Vagina (tissue), 2 donors: Measurements from ENCODE around the gene WNT9A. TPM values are rescaled to one million over a fixed set of nuclear protein-coding genes. Genes with fewer than 3 reads are reported as not detected.
"Not testable (repeated sequence)": the region's sequence is repeated elsewhere in the genome, so short reads cannot be mapped to it uniquely, and the experiment has no call there.

Experiments
- DNase-seq, 2 donors: peaks; one replicate each; pipeline ENCODE4 v3.0.0-alpha.2; 2017; ENCODE audit errors: extremely low spot score in 2 of 2
- H3K27ac ChIP-seq: fragments of 200-600 bp; sonication (generic); one replicate; pipeline ENCODE4 v1.5.1; 2019
- H3K27me3 ChIP-seq: fragments of 200-600 bp; sonication (generic); one replicate; pipeline ENCODE4 v1.5.1; 2019
- H3K36me3 ChIP-seq, 2 donors: fragments of 200-600 bp; sonication (generic); one replicate each; pipeline ENCODE4 v1.5.1; 2017 to 2019
- H3K4me1 ChIP-seq: fragments of 200-600 bp; sonication (generic); one replicate; pipeline ENCODE4 v1.5.1; 2019
- H3K4me3 ChIP-seq, 2 donors: fragments of 200-600 bp; sonication (generic); 1 replicate in 1 of 2; 2 replicates in 1 of 2; pipeline ENCODE4 v1.5.1; 2016 to 2019
- H3K9me3 ChIP-seq: fragments of 200-600 bp; sonication (generic); one replicate; pipeline ENCODE4 v1.5.1; 2019
- CTCF ChIP-seq, 3 experiments: fragments of 450-650 bp in 2 of 3; fragments of 200-600 bp in 1 of 3; sonication (generic) in 1 of 3; IDR thresholded peaks; one replicate each; pipeline ENCODE4 v1.5.1; 2017 to 2019; ENCODE audit warnings: antibody characterized with exemption in 3 of 3, mild to moderate bottlenecking in 2 of 3, moderate library complexity in 2 of 3
- POLR2A ChIP-seq, 2 donors: fragments of 450-650 bp; IDR thresholded peaks; one replicate each; pipeline ENCODE4 v1.6.1; 2017; ENCODE audit warnings: antibody characterized with exemption in 2 of 2, mild to moderate bottlenecking in 2 of 2, moderate library complexity in 2 of 2
- POLR2AphosphoS5 ChIP-seq, 2 donors: sonication (generic); formaldehyde crosslinking; IDR thresholded peaks; one replicate each; pipeline ENCODE4 v1.9.0; 2017; ENCODE audit warnings: antibody characterized with exemption in 2 of 2, mild to moderate bottlenecking in 2 of 2, low read depth in 1 of 2; ENCODE audit not compliant: insufficient read depth in 1 of 2
- intact Hi-C: fragments of 100-400 bp; cut with DNase I; formaldehyde crosslinking; loops from one replicate; pipeline ENCODE4 v1.15.1; 2023
- total RNA-seq: library from RNA; depleted of rRNA; stranded (reverse); fragments of >200 nt; gene quantifications from one replicate; pipeline ENCODE4 v1.2.3, GENCODE V29; 2016

WNT9A gene
- total RNA-seq, 1 donor from 2014 or later, result 2.9 TPM

DNA sequence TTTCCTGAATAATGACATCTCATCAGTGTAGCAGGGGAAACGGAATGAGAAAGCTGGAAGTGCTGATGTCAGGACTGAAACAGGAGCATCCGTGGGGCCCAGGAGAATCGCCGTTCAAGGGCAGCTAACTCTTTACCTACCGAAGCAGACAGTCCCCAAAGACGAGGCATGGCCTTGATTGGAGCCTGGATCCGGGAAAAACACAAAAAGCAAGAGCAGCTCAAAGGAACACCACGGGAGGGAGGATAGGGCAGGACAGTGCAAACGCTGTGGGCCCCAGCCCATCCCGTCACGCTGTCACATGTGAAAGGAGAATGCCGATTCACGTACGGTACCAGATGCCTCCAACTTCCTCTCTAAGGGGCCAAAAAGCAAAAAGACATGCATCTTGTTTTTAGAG is 34.9 kb downstream of the WNT9A start:
- Histone ChIP-seq H3K36me3 (no peaks in the 10 kb centered on the region), H3K27ac (no peak overlapping the region), H3K4me3 (no peak overlapping the region), H3K27me3 (no peaks in the 10 kb centered on the region), H3K4me1 (peaks cover 20% of the 10 kb centered on the region), H3K9me3 (no peaks in the 10 kb centered on the region)
- TF ChIP-seq POLR2AphosphoS5 (IDR thresholded peaks at IDR 0.05; ENCODE audit: insufficient read depth in 1 of 2, low read depth in 1 of 2) (no peak), CTCF (IDR thresholded peaks at IDR 0.05) (no peak), POLR2A (IDR thresholded peaks at IDR 0.05) (no peak)
- no peak for DNase-seq
- intact Hi-C loops, result no loop called here

GRCh38 chr1:227911376-227911775 is 36.4 kb downstream of the WNT9A start:
- H3K4me1 ChIP-seq, result peaks cover 20% of the 10 kb centered on the region
- no peak overlapping the region for H3K27ac ChIP-seq
- TF ChIP-seq CTCF (IDR thresholded peaks at IDR 0.05) (no peak), POLR2A (IDR thresholded peaks at IDR 0.05) (no peak), POLR2AphosphoS5 (IDR thresholded peaks at IDR 0.05; ENCODE audit: insufficient read depth in 1 of 2, low read depth in 1 of 2) (no peak)
- no peaks in the 10 kb centered on the region for H3K9me3 ChIP-seq
- intact Hi-C loops, result no loop called here
- DNase-seq, result no peak
- H3K4me3 ChIP-seq, result no peak overlapping the region
- H3K36me3 ChIP-seq, result no peaks in the 10 kb centered on the region
- H3K27me3 ChIP-seq, result no peaks in the 10 kb centered on the region

- Histone ChIP-seq H3K36me3 (no peaks in the 10 kb centered on the region), H3K4me1 (peaks cover 20% of the 10 kb centered on the region), H3K9me3 (no peaks in the 10 kb centered on the region), H3K4me3 (no peak overlapping the region), H3K27ac (no peak overlapping the region), H3K27me3 (no peaks in the 10 kb centered on the region)
- DNase-seq, result no peak
- intact Hi-C loops, result no loop called here
- no peak for TF ChIP-seq POLR2AphosphoS5 (IDR thresholded peaks at IDR 0.05; ENCODE audit: insufficient read depth in 1 of 2, low read depth in 1 of 2)
- no peak for TF ChIP-seq POLR2A (IDR thresholded peaks at IDR 0.05)
- TF ChIP-seq CTCF (IDR thresholded peaks at IDR 0.05), result no peak
Observed at GRCh38 chr1:227910511-227911153, 37.1 kb downstream of the WNT9A start.

DNA sequence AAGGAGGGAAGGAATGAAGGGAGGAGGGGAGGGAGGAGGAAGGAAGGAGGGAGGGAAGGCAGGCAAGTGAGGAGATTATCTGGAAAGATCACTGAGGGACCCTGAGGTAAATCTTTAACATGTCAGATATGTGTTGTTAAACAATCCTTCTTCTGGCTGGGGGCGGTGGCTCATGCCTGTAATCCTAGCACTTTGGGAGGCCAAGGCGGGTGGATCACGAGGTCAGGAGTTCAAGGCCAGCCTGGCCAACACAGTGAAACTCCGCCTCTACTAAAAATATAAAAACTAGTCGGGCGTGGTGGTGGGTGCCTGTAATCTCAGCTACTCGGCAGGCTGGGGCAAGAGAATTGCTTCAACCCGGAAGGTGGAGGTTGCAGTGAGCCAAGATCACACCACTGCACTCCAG is 37.8 kb downstream of the WNT9A start:
- H3K27ac ChIP-seq, H3K36me3 ChIP-seq, DNase-seq, H3K4me3 ChIP-seq, H3K27me3 ChIP-seq, intact Hi-C loops, H3K9me3 ChIP-seq: not testable (repeated sequence)
- peaks cover 20% of the 10 kb centered on the region for H3K4me1 ChIP-seq

GRCh38 chr1:227909188-227909587 is 38.5 kb downstream of the WNT9A start:
- intact Hi-C loops, result no loop called here
- DNase-seq, result no peak
- H3K4me3 ChIP-seq, result no peak overlapping the region
- no peaks in the 10 kb centered on the region for H3K9me3 ChIP-seq
- no peaks in the 10 kb centered on the region for H3K27me3 ChIP-seq
- peaks cover 13% of the 10 kb centered on the region for H3K4me1 ChIP-seq
- no peaks in the 10 kb centered on the region for H3K36me3 ChIP-seq
- no peak overlapping the region for H3K27ac ChIP-seq
- TF ChIP-seq POLR2A (IDR thresholded peaks at IDR 0.05) (no peak), POLR2AphosphoS5 (IDR thresholded peaks at IDR 0.05; ENCODE audit: insufficient read depth in 1 of 2, low read depth in 1 of 2) (no peak)

DNA sequence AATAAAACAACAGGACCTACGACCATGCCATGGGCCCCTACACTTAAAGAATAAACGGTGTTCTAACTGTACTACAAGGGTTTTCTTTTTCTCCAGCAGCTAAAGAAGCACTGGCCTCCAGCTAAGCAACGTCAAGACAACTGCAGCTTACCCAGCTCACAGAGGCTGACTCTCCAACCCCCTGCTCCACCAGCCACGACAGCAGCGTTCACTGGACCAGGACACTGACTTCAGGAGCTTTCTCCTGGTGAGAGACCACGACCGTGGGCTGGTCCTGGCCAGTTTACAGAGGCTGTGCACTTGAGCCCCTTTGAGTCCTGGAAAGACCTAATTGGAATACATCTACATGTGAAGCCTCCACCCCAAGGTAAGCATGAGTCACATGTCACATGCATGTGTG is 39.4 kb downstream of the WNT9A start:
- intact Hi-C loops, result no loop called here
- H3K27ac ChIP-seq, result no peak overlapping the region
- no peaks in the 10 kb centered on the region for H3K9me3 ChIP-seq
- H3K36me3 ChIP-seq, result no peaks in the 10 kb centered on the region
- no peak for TF ChIP-seq CTCF (IDR thresholded peaks at IDR 0.05)
- TF ChIP-seq POLR2AphosphoS5 (IDR thresholded peaks at IDR 0.05; ENCODE audit: insufficient read depth in 1 of 2, low read depth in 1 of 2), result no peak
- no peak overlapping the region for H3K4me3 ChIP-seq
- peaks cover 5% of the 10 kb centered on the region for H3K4me1 ChIP-seq
- no peak for DNase-seq
- H3K27me3 ChIP-seq, result no peaks in the 10 kb centered on the region
